HepG2 (cell line): Measurements from ENCODE around the gene JUND. TPM values are rescaled to one million over a fixed set of nuclear protein-coding genes. Genes with fewer than 3 reads are reported as not detected.

ENCODE experiments used
- ARHGAP35 ChIP-seq: sonication (generic); formaldehyde crosslinking; IDR thresholded peaks from 2 replicates; pipeline ENCODE4 v1.9.0; 2022; ENCODE audit warnings: mild to moderate bottlenecking, inconsistent platforms, moderate library complexity, missing genetic modification reagents, borderline replicate concordance
- CAMTA2 ChIP-seq: sonication (generic); formaldehyde crosslinking; IDR thresholded peaks from 2 replicates; pipeline ENCODE4 v1.4.0; 2020; ENCODE audit warnings: mild to moderate bottlenecking, missing genetic modification reagents, borderline replicate concordance
- CCDC6 ChIP-seq: sonication (generic); formaldehyde crosslinking; IDR thresholded peaks from 2 replicates; pipeline ENCODE4 v1.8.1; 2022; ENCODE audit warnings: mild to moderate bottlenecking, missing genetic modification reagents, moderate library complexity
- CENPT ChIP-seq: sonication (generic); formaldehyde crosslinking; IDR thresholded peaks from 2 replicates; pipeline ENCODE4 v1.8.0; 2022; ENCODE audit warnings: low read depth, mild to moderate bottlenecking, moderate library complexity, missing genetic modification reagents
- FIP1L1 ChIP-seq: fragments of 200-400 bp; formaldehyde crosslinking; IDR thresholded peaks from 2 replicates; pipeline ENCODE4 v1.6.1; 2018; ENCODE audit warnings: low read depth, mild to moderate bottlenecking, low read length, moderate library complexity, borderline replicate concordance; ENCODE audit not compliant: insufficient read depth
- GTF2F1 ChIP-seq: fragments of 150-350 bp; IDR thresholded peaks from 2 replicates; pipeline ENCODE4 v1.6.1; 2014; ENCODE audit warnings: low read length
- NFIC ChIP-seq: IDR thresholded peaks from 2 replicates; pipeline ENCODE4 v1.6.1; 2012; ENCODE audit warnings: mild to moderate bottlenecking, low read length, inconsistent platforms
- SMAD9 ChIP-seq: sonication (generic); formaldehyde crosslinking; IDR thresholded peaks from 2 replicates; pipeline ENCODE4 v1.5.1; 2020; ENCODE audit warnings: mild to moderate bottlenecking, missing genetic modification reagents
- SOX5 ChIP-seq: IDR thresholded peaks from 2 replicates; pipeline ENCODE4 v1.6.1; 2016; ENCODE audit warnings: borderline replicate concordance
- ZBTB42 ChIP-seq: sonication (generic); formaldehyde crosslinking; IDR thresholded peaks from 2 replicates; pipeline ENCODE4 v1.5.0; 2020; ENCODE audit warnings: mild to moderate bottlenecking, missing genetic modification reagents
- ZFP36L2 ChIP-seq: sonication (generic); formaldehyde crosslinking; IDR thresholded peaks from 2 replicates; pipeline ENCODE4 v1.4.0; 2020; ENCODE audit warnings: missing genetic modification reagents
- ZNF260 ChIP-seq: sonication (generic); formaldehyde crosslinking; IDR thresholded peaks from 2 replicates; pipeline ENCODE4 v1.4.0; 2020; ENCODE audit warnings: missing genetic modification reagents, low read depth, mild to moderate bottlenecking, borderline replicate concordance
- ZNF552 ChIP-seq: sonication (generic); formaldehyde crosslinking; IDR thresholded peaks from 2 replicates; pipeline ENCODE4 v1.9.0; 2022; ENCODE audit warnings: missing genetic modification reagents, mild to moderate bottlenecking, borderline replicate concordance
- ZNF556 ChIP-seq: sonication (generic); formaldehyde crosslinking; IDR thresholded peaks from 2 replicates; pipeline ENCODE4 v1.4.0; 2020; ENCODE audit warnings: mild to moderate bottlenecking, missing genetic modification reagents, borderline replicate concordance
- ZNF724P ChIP-seq: sonication (generic); formaldehyde crosslinking; IDR thresholded peaks from 2 replicates; pipeline ENCODE4 v1.8.0; 2022; ENCODE audit warnings: missing genetic modification reagents, borderline replicate concordance
- ZNF775 ChIP-seq: sonication (generic); formaldehyde crosslinking; IDR thresholded peaks from 2 replicates; pipeline ENCODE4 v1.4.0; 2020; ENCODE audit warnings: missing genetic modification reagents, mild to moderate bottlenecking, moderate library complexity, borderline replicate concordance
- ZNF776 ChIP-seq: sonication (generic); formaldehyde crosslinking; IDR thresholded peaks from 2 replicates; pipeline ENCODE4 v1.4.0; 2020; ENCODE audit warnings: mild to moderate bottlenecking, missing genetic modification reagents
- ZNF792 ChIP-seq: IDR thresholded peaks from 2 replicates; pipeline ENCODE4 v1.6.1; 2016
- polyA plus RNA-seq, 8 experiments: library from polyadenylated mRNA; depleted of rRNA in 3 of 8; stranded (reverse) in 7 of 8; unstranded in 1 of 8; fragments of >200 nt; fragmentation: Illumina TruSeq in 4 of 8; extraction: Trizol in 4 of 8; gene quantifications; 2 replicates each; pipeline versions ENCODE4 v1.2.1 to v1.2.3, GENCODE V29; 2011 to 2016; ENCODE audit warnings: low read depth in 4 of 8, missing spikeins in 1 of 8, mixed read lengths in 1 of 8; ENCODE audit not compliant: insufficient read depth in 1 of 8
- total RNA-seq, 5 experiments: library from RNA; depleted of rRNA; stranded (reverse); fragments of >200 nt; fragmentation: Illumina TruSeq; extraction: Trizol; gene quantifications; 2 replicates each; pipeline ENCODE4 v1.2.3, GENCODE V29; 2016; ENCODE audit warnings: low read depth in 1 of 5
- TF ChIP-seq, protein P1 (sequence below): sonication (generic); formaldehyde crosslinking; IDR thresholded peaks from 2 replicates; pipeline ENCODE4 v1.9.0; 2021; ENCODE audit warnings: missing genetic modification reagents, borderline replicate concordance
- TF ChIP-seq, protein P2 (sequence below): sonication (generic); formaldehyde crosslinking; IDR thresholded peaks from 2 replicates; pipeline ENCODE4 v1.4.0; 2020; ENCODE audit warnings: missing genetic modification reagents
- TF ChIP-seq, protein P3 (sequence below): IDR thresholded peaks from 2 replicates; pipeline ENCODE4 v1.6.1; 2016
- TF ChIP-seq, protein P4 (sequence below): sonication (generic); formaldehyde crosslinking; conservative IDR thresholded peaks from 2 replicates; pipeline ENCODE4 v1.8.0; 2022; ENCODE audit warnings: low read depth, missing genetic modification reagents
- TF ChIP-seq, protein P5 (sequence below): sonication (generic); formaldehyde crosslinking; IDR thresholded peaks from 2 replicates; pipeline ENCODE4 v1.4.0; 2020; ENCODE audit warnings: mild to moderate bottlenecking, missing genetic modification reagents

Gene JUND
- total and polyA plus RNA-seq, 2 of the 13 experiments (the other 11 are each of a cell fraction or from before 2014, with no cell fraction given): 41.2 to 59.8 TPM

DNA sequence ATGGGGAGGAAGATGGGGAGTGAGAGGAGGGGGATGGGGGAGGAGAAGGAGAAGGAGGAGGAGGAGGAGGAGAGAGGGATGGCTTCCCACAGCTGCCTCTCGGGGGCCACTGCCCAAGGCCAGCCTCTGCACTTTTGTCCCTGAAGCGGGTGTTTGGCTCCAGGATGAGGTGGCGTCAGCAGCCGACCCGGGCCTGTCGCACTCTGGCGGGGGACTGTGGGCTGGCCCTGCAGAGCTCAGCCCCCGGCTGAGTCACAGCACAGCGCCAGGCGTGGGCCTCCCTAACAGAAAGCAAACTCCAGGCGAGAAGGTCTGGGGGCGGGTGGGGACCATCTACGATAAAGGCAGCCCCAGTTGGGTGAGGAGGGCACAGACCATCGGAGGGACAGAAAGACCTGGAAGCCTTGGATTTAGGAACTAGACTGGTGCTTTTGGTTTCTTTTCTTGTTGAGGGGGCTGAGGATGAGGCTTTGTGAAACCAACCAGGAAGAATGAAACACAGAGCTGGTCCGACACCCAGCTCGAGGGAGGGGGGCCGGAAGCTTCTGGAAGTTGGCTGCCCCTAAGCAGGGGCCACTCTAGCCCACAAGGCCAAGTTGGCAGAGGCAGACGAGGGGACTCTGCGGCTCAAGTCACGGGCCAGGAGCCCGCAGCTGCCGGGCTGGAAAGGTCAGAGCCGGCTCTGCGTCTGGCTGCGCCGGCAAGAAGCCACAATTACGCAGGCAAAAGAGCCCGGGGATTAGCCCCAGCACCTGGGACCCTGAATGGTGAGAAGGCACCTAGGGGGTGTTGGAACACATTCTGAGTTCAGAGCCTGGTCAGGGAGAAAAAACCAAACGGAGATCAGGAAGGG is 23.3 kb upstream of the JUND start (continued):
- TF ChIP-seq FIP1L1 (no peak), ZFP36L2 (CRISPR knock-in tag) (no peak), CAMTA2 (CRISPR knock-in tag) (no peak), ZNF792 (CRISPR knock-in tag) (peak; percentile 74), ZNF776 (CRISPR knock-in tag) (no peak), ZNF556 (CRISPR knock-in tag) (peak; percentile 95), ZNF552 (CRISPR knock-in tag) (no peak), SOX5 (0 out of 2 replicates have a peak, but pooled peaks have one; percentile 30), ZNF724P (CRISPR knock-in tag) (0 out of 2 replicates have a peak, but pooled peaks have one; percentile 30), ZNF260 (CRISPR knock-in tag) (no peak), CENPT (no peak), ZNF775 (no peak), GTF2F1 (no peak), SMAD9 (peak; percentile 31; the same call in 1 of the 2 replicates), CCDC6 (CRISPR knock-in tag) (peak; percentile 47; the same call in 1 of the 2 replicates), NFIC (peak; percentile 33; the same call in 1 of the 2 replicates), ZBTB42 (no peak), ARHGAP35 (CRISPR knock-in tag) (no peak; the same call in 1 of the 2 replicates)
- TF ChIP-seq, protein P1, sequence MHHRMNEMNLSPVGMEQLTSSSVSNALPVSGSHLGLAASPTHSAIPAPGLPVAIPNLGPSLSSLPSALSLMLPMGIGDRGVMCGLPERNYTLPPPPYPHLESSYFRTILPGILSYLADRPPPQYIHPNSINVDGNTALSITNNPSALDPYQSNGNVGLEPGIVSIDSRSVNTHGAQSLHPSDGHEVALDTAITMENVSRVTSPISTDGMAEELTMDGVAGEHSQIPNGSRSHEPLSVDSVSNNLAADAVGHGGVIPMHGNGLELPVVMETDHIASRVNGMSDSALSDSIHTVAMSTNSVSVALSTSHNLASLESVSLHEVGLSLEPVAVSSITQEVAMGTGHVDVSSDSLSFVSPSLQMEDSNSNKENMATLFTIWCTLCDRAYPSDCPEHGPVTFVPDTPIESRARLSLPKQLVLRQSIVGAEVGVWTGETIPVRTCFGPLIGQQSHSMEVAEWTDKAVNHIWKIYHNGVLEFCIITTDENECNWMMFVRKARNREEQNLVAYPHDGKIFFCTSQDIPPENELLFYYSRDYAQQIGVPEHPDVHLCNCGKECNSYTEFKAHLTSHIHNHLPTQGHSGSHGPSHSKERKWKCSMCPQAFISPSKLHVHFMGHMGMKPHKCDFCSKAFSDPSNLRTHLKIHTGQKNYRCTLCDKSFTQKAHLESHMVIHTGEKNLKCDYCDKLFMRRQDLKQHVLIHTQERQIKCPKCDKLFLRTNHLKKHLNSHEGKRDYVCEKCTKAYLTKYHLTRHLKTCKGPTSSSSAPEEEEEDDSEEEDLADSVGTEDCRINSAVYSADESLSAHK (CRISPR knock-in tag): no peak
- TF ChIP-seq, protein P2, sequence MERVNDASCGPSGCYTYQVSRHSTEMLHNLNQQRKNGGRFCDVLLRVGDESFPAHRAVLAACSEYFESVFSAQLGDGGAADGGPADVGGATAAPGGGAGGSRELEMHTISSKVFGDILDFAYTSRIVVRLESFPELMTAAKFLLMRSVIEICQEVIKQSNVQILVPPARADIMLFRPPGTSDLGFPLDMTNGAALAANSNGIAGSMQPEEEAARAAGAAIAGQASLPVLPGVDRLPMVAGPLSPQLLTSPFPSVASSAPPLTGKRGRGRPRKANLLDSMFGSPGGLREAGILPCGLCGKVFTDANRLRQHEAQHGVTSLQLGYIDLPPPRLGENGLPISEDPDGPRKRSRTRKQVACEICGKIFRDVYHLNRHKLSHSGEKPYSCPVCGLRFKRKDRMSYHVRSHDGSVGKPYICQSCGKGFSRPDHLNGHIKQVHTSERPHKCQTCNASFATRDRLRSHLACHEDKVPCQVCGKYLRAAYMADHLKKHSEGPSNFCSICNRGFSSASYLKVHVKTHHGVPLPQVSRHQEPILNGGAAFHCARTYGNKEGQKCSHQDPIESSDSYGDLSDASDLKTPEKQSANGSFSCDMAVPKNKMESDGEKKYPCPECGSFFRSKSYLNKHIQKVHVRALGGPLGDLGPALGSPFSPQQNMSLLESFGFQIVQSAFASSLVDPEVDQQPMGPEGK (CRISPR knock-in tag): peak; percentile 97
- TF ChIP-seq, protein P3, sequence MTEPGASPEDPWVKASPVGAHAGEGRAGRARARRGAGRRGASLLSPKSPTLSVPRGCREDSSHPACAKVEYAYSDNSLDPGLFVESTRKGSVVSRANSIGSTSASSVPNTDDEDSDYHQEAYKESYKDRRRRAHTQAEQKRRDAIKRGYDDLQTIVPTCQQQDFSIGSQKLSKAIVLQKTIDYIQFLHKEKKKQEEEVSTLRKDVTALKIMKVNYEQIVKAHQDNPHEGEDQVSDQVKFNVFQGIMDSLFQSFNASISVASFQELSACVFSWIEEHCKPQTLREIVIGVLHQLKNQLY (CRISPR knock-in tag): no peak
- TF ChIP-seq, protein P4, sequence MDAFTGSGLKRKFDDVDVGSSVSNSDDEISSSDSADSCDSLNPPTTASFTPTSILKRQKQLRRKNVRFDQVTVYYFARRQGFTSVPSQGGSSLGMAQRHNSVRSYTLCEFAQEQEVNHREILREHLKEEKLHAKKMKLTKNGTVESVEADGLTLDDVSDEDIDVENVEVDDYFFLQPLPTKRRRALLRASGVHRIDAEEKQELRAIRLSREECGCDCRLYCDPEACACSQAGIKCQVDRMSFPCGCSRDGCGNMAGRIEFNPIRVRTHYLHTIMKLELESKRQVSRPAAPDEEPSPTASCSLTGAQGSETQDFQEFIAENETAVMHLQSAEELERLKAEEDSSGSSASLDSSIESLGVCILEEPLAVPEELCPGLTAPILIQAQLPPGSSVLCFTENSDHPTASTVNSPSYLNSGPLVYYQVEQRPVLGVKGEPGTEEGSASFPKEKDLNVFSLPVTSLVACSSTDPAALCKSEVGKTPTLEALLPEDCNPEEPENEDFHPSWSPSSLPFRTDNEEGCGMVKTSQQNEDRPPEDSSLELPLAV (CRISPR knock-in tag): no peak
- TF ChIP-seq, protein P5, sequence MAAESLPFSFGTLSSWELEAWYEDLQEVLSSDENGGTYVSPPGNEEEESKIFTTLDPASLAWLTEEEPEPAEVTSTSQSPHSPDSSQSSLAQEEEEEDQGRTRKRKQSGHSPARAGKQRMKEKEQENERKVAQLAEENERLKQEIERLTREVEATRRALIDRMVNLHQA (CRISPR knock-in tag): no peak
